NOMO-1 treated with DMSO at 0.1 percent for 48 hours (cell line): ENCODE results near the gene GCKR.
"Not testable (repeated sequence)": the region's sequence is repeated elsewhere in the genome, so short reads cannot be mapped to it uniquely, and the experiment has no call there.

Experiments used
- DNase-seq: peaks from one replicate; lab custom pipeline; 2025; ENCODE audit not compliant: unreplicated experiment; lab: John Stamatoyannopoulos, UW

Gene GCKR

GRCh38 chr2:27509326-27509725 is 12.7 kb downstream of the GCKR start:
- no peak for DNase-seq

GRCh38 chr2:27518113-27518781 is 21.6 kb downstream of the GCKR start:
- DNase-seq: no peak

- DNase-seq: no peak
Observed at GRCh38 chr2:27518782-27519113, 22.1 kb downstream of the GCKR start.

- no peak for DNase-seq
Observed at GRCh38 chr2:27520316-27520715, 23.7 kb downstream of the GCKR start.

GRCh38 chr2:27522400-27522945 is 25.8 kb downstream of the GCKR start:
- DNase-seq: no peak

- no peak for DNase-seq
Observed at GRCh38 chr2:27527182-27527581, 30.5 kb downstream of the GCKR start.

- no peak for DNase-seq
Observed at GRCh38 chr2:27531983-27532382, 35.3 kb downstream of the GCKR start.

- DNase-seq: no peak
Observed at GRCh38 chr2:27537287-27537686, 40.6 kb downstream of the GCKR start.

GRCh38 chr2:27538839-27539450 is 42.3 kb downstream of the GCKR start:
- DNase-seq: not testable (repeated sequence)

- not testable (repeated sequence) for DNase-seq
Observed at GRCh38 chr2:27539649-27540048, 43.0 kb downstream of the GCKR start.

- no peak for DNase-seq
Observed at GRCh38 chr2:27544143-27544821, 47.6 kb downstream of the GCKR start.

GRCh38 chr2:27545348-27546141 is 48.9 kb downstream of the GCKR start:
- no peak for DNase-seq

GRCh38 chr2:27549303-27549702 is 52.7 kb downstream of the GCKR start:
- no peak for DNase-seq

GRCh38 chr2:27551514-27551913 is 54.9 kb downstream of the GCKR start:
- DNase-seq: no peak

- no peak for DNase-seq
Observed at GRCh38 chr2:27552941-27553340, 56.3 kb downstream of the GCKR start.

- not testable (repeated sequence) for DNase-seq
Observed at GRCh38 chr2:27554451-27554850, 57.8 kb downstream of the GCKR start.

- no peak for DNase-seq
Observed at GRCh38 chr2:27559228-27559627, 62.6 kb downstream of the GCKR start.

GRCh38 chr2:27561060-27561459 is 64.4 kb downstream of the GCKR start:
- no peak for DNase-seq

- no peak for DNase-seq
Observed at GRCh38 chr2:27566628-27567027, 70.0 kb downstream of the GCKR start.

GRCh38 chr2:27569398-27569797 is 72.8 kb downstream of the GCKR start:
- no peak for DNase-seq

- no peak for DNase-seq
Observed at GRCh38 chr2:27571197-27571596, 74.6 kb downstream of the GCKR start.
